ENCODE measurements around the gene S100A10.

GRCh38 chr1:152034324-152034653 lies 40.6 kb upstream of the S100A10 start:
- TF ChIP-seq CTCF (IDR thresholded peaks at IDR 0.05) (no peak), POLR2A (IDR thresholded peaks at IDR 0.05) (no peak)

Data from heart left ventricle (tissue), 13 donors.